Gastroesophageal sphincter (tissue), 3 donors: Measurements from ENCODE around the gene ETV6.

Experiments used
- CTCF ChIP-seq, 4 experiments: fragments of 200-600 bp in 2 of 4; fragments of 450-650 bp in 2 of 4; sonication (generic) in 1 of 4; IDR thresholded peaks; one replicate each; pipeline ENCODE4 v1.5.1; 2017 to 2019; ENCODE audit warnings: antibody characterized with exemption in 4 of 4, mild to moderate bottlenecking in 2 of 4, moderate library complexity in 2 of 4
- EP300 ChIP-seq: sonication (generic); formaldehyde crosslinking; IDR thresholded peaks from one replicate; pipeline ENCODE4 v1.6.1; 2017; ENCODE audit warnings: antibody characterized with exemption, mild to moderate bottlenecking
- POLR2AphosphoS5 ChIP-seq: sonication (generic); formaldehyde crosslinking; IDR thresholded peaks from one replicate; pipeline ENCODE4 v1.6.1; 2017; ENCODE audit warnings: antibody characterized with exemption

GRCh38 chr12:11764837-11765236 lies 115.4 kb downstream of the ETV6 start:
- TF ChIP-seq POLR2AphosphoS5 (no peak), CTCF (IDR thresholded peaks at IDR 0.05) (no peak), EP300 (no peak)
